Measurements from ENCODE around the gene PHETA1. TPM values are rescaled to one million over a fixed set of nuclear protein-coding genes. Genes with fewer than 3 reads are reported as not detected.
"Not testable (repeated sequence)": the region's sequence is repeated elsewhere in the genome, so short reads cannot be mapped to it uniquely, and the experiment has no call there.

PHETA1 gene
- polyA plus RNA-seq, 3 donors: 3.4 to 15.3 (median 4.9) TPM

DNA sequence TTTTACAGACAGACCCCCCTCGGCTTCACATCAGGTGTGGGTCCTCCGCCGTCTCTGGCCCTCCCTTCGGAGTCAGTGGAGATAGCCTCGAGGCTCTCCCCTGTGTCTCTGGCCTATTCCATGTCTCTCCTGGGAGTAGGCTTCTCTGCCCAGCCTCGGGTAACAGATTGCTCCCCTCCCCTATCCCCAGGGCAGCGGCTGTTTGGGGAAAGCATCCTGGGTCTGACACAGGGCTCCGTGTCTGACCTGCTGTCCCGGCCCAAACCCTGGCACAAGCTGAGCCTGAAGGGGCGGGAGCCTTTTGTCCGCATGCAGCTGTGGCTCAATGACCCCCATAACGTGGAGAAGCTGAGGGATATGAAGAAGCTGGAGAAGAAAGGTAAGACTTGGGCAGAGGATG lies 30.8 kb downstream of the PHETA1 start:
- TF ChIP-seq, protein P1, sequence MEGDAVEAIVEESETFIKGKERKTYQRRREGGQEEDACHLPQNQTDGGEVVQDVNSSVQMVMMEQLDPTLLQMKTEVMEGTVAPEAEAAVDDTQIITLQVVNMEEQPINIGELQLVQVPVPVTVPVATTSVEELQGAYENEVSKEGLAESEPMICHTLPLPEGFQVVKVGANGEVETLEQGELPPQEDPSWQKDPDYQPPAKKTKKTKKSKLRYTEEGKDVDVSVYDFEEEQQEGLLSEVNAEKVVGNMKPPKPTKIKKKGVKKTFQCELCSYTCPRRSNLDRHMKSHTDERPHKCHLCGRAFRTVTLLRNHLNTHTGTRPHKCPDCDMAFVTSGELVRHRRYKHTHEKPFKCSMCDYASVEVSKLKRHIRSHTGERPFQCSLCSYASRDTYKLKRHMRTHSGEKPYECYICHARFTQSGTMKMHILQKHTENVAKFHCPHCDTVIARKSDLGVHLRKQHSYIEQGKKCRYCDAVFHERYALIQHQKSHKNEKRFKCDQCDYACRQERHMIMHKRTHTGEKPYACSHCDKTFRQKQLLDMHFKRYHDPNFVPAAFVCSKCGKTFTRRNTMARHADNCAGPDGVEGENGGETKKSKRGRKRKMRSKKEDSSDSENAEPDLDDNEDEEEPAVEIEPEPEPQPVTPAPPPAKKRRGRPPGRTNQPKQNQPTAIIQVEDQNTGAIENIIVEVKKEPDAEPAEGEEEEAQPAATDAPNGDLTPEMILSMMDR (IDR thresholded peaks at IDR 0.05): no peak
- Mint-ChIP-seq H3K4me3 (no peak overlapping the region), H3K27ac (peak overlapping the region in 2 of 7 donors; percentile 34 to 54), H3K4me1 (peaks cover 8% of the 10 kb centered on the region), H3K36me3 (peaks cover 0 to under 1% of the 10 kb centered on the region in 2 donors), H3K27me3 (ENCODE audit: low read depth in 3 of 3) (peaks cover 0 to 5% (median 3%) of the 10 kb centered on the region in 3 donors), H3K9me3 (peaks cover 2 to 7% (median 3%) of the 10 kb centered on the region in 7 donors)
- H3K27me3 ChIP-seq (ENCODE audit: control insufficient read depth in 2 of 2, insufficient read depth in 2 of 2, low read length in 2 of 2): no peaks in the 10 kb centered on the region
- no peak overlapping the region for H3K4me3 ChIP-seq (replicated peaks in 1 of 3; ENCODE audit: low read depth in 2 of 3, low read length in 3 of 3)
- H3K9ac ChIP-seq (ENCODE audit: insufficient read depth, low read length, poor library complexity, severe bottlenecking): no peak overlapping the region
- DNase-seq: no peak
- no peaks in the 10 kb centered on the region for H3K79me2 ChIP-seq (ENCODE audit: insufficient read depth, low read length)
- H2AFZ ChIP-seq (ENCODE audit: insufficient read depth, low read depth, low read length, poor library complexity, severe bottlenecking): no peak overlapping the region
- intact Hi-C loops (cut with micrococcal nuclease): no loop called here
- no peak overlapping the region for H3K4me2 ChIP-seq (replicated peaks; ENCODE audit: extremely low read depth, low read length, poor library complexity, severe bottlenecking)
- H3K36me3 ChIP-seq (replicated peaks in 1 of 2; ENCODE audit: control insufficient read depth in 1 of 2, insufficient read depth in 2 of 2, low read length in 2 of 2): no peaks in the 10 kb centered on the region
- no peaks in the 10 kb centered on the region for H4K20me1 ChIP-seq (ENCODE audit: insufficient read depth, low read length)
- no peak overlapping the region for H3K27ac ChIP-seq (ENCODE audit: low read depth in 1 of 2, low read length in 2 of 2)
- peaks cover 7% of the 10 kb centered on the region in 2 donors for H3K9me3 ChIP-seq (replicated peaks in 1 of 2; ENCODE audit: control insufficient read depth in 1 of 2, insufficient read depth in 1 of 2, low read length in 2 of 2)
- peaks cover 4 to 7% of the 10 kb centered on the region in 2 donors for H3K4me1 ChIP-seq (ENCODE audit: control insufficient read depth in 1 of 2, insufficient read depth in 2 of 2, low read length in 2 of 2)
- 90% methylated on average over 11 of the region's 12 CpGs for WGBS (ENCODE audit: insufficient coverage)

DNA sequence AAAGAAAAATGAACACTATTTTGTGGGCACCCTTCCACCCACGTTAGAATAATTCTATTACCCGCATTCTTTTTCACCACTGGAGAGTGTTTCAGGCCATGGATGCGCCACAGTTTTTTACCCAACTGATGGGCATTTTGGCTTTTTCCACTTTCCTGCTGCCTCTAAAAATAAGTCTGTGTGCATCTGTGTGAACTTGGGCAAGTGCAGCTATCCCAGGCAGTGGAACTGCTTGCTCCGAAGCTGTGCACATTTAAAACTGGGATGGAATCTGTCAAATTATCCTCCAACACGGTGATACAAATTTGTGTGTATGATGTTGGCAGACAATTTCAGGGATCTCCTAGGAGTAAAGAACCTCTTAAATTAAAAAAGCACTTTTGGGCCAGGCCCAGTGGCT lies 31.5 kb downstream of the PHETA1 start:
- TF ChIP-seq, protein P1 (IDR thresholded peaks at IDR 0.05): no peak
- Histone ChIP-seq H3K4me1 (ENCODE audit: control insufficient read depth in 1 of 2, insufficient read depth in 2 of 2, low read length in 2 of 2) (peaks cover 4 to 7% of the 10 kb centered on the region in 2 donors), H3K9ac (ENCODE audit: insufficient read depth, low read length, poor library complexity, severe bottlenecking) (no peak overlapping the region), H2AFZ (ENCODE audit: insufficient read depth, low read depth, low read length, poor library complexity, severe bottlenecking) (no peak overlapping the region), H3K36me3 (replicated peaks in 1 of 2; ENCODE audit: control insufficient read depth in 1 of 2, insufficient read depth in 2 of 2, low read length in 2 of 2) (no peaks in the 10 kb centered on the region), H3K27ac (ENCODE audit: low read depth in 1 of 2, low read length in 2 of 2) (no peak overlapping the region), H3K4me2 (replicated peaks; ENCODE audit: extremely low read depth, low read length, poor library complexity, severe bottlenecking) (no peak overlapping the region), H3K4me3 (replicated peaks in 1 of 3; ENCODE audit: low read depth in 2 of 3, low read length in 3 of 3) (no peak overlapping the region), H4K20me1 (ENCODE audit: insufficient read depth, low read length) (no peaks in the 10 kb centered on the region), H3K9me3 (replicated peaks in 1 of 2; ENCODE audit: control insufficient read depth in 1 of 2, insufficient read depth in 1 of 2, low read length in 2 of 2) (no peaks in the 10 kb centered on the region), H3K79me2 (ENCODE audit: insufficient read depth, low read length) (no peaks in the 10 kb centered on the region), H3K27me3 (ENCODE audit: control insufficient read depth in 2 of 2, insufficient read depth in 2 of 2, low read length in 2 of 2) (no peaks in the 10 kb centered on the region)
- Mint-ChIP-seq H3K4me3 (no peak overlapping the region), H3K4me1 (peaks cover 8% of the 10 kb centered on the region), H3K36me3 (no peaks in the 10 kb centered on the region), H3K27me3 (ENCODE audit: low read depth in 3 of 3) (peaks cover 0 to 5% (median 3%) of the 10 kb centered on the region in 3 donors), H3K9me3 (peaks cover 0 to 2% (median 0%) of the 10 kb centered on the region in 7 donors), H3K27ac (no peak overlapping the region)
- WGBS (ENCODE audit: insufficient coverage): 100% methylated on average over 1 of the region's 5 CpGs
- intact Hi-C loops (cut with micrococcal nuclease): no loop called here
- no peak for DNase-seq

DNA sequence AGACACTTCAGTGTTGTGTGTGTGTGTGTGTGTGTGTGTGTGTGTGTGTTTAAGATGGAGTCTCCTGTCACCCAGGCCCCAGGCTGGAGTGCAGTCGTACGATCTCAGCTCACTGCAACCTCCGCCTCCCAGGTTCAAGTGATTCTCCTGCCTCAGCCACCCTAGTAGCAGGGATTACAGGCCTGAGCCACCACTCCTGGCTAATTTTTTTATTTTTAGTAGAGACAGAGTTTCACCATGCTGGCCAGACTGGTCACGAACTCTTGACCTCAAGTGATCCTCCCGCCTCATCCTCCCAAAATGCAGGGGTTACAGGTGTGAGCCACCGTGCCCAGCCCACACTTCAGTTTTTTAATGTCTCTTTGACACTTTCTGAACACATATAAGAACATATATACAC lies 32.5 kb downstream of the PHETA1 start:
- H3K9ac ChIP-seq (ENCODE audit: insufficient read depth, low read length, poor library complexity, severe bottlenecking); H4K20me1 ChIP-seq (ENCODE audit: insufficient read depth, low read length); H3K4me3 ChIP-seq (replicated peaks in 1 of 3; ENCODE audit: low read depth in 2 of 3, low read length in 3 of 3); H3K4me2 ChIP-seq (replicated peaks; ENCODE audit: extremely low read depth, low read length, poor library complexity, severe bottlenecking); H3K27me3 Mint-ChIP-seq (ENCODE audit: low read depth in 3 of 3); H3K4me1 ChIP-seq (ENCODE audit: control insufficient read depth in 1 of 2, insufficient read depth in 2 of 2, low read length in 2 of 2); H3K9me3 Mint-ChIP-seq; DNase-seq; H3K27ac Mint-ChIP-seq; H3K27ac ChIP-seq (ENCODE audit: low read depth in 1 of 2, low read length in 2 of 2); H3K79me2 ChIP-seq (ENCODE audit: insufficient read depth, low read length); H3K36me3 ChIP-seq (replicated peaks in 1 of 2; ENCODE audit: control insufficient read depth in 1 of 2, insufficient read depth in 2 of 2, low read length in 2 of 2); H3K9me3 ChIP-seq (replicated peaks in 1 of 2; ENCODE audit: control insufficient read depth in 1 of 2, insufficient read depth in 1 of 2, low read length in 2 of 2); H3K4me1 Mint-ChIP-seq; H3K27me3 ChIP-seq (ENCODE audit: control insufficient read depth in 2 of 2, insufficient read depth in 2 of 2, low read length in 2 of 2); H3K36me3 Mint-ChIP-seq; intact Hi-C loops (cut with micrococcal nuclease); H2AFZ ChIP-seq (ENCODE audit: insufficient read depth, low read depth, low read length, poor library complexity, severe bottlenecking); H3K4me3 Mint-ChIP-seq: not testable (repeated sequence)
- whole genome bisulfite sequencing (ENCODE audit: insufficient coverage): 96% methylated on average over 3 of the region's 6 CpGs
